ENCODE measurements around the gene SPA17.

SPA17 gene

DNA sequence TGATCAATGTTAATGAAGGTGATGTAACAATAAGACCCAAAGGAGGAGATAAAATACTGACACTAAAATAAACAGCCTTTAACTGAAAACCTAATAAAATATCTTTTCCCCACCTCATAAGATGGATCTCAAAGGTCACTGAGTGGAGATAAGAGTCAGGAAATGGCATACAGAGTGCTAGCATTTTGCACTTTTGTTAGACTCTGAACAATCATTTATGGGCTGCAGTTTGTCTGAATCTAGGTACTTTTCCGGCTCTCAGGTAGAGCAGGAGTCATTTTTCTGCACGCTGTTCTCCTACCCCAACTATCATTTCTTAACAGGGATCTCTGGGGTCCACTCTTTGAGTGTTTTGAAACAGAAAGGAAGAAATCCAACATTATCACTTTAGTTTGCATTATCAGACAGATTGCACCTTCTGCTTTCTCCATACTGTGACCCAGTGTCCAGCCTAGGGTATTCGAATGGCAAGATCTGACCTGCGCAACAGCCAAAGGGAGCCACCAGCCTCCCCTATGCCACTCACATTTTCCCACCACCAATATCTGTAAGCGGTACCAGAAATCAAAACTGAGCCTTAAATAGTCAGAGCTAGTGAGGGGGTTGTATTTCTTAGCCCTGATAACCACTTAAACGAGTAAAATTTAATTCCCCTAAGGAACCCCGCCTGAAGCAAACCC lies 1.0 kb upstream of the SPA17 start:
- H3K4me1 ChIP-seq (ENCODE audit: control insufficient read depth in 1 of 2, insufficient read depth in 1 of 2, low read depth in 1 of 2, low read length in 1 of 2): peaks cover 11 to 14% of the 10 kb centered on the region in 2 experiments
- no peak overlapping the region for H3K27ac ChIP-seq
- peak overlapping the region in 1 of 2 experiments; percentile 61 for H3K4me3 ChIP-seq (ENCODE audit: low read depth in 1 of 2, low read length in 1 of 2)
- no peaks in the 10 kb centered on the region for H3K36me3 ChIP-seq
- TF ChIP-seq CTCF (IDR thresholded peaks at IDR 0.05): no peak
- peaks cover 43% of the 10 kb centered on the region for H3K27me3 ChIP-seq
- no peaks in the 10 kb centered on the region for H3K9me3 ChIP-seq

- Histone ChIP-seq H3K4me1 (ENCODE audit: control insufficient read depth in 1 of 2, insufficient read depth in 1 of 2, low read depth in 1 of 2, low read length in 1 of 2) (peaks cover 11 to 14% of the 10 kb centered on the region in 2 experiments), H3K36me3 (no peaks in the 10 kb centered on the region), H3K4me3 (ENCODE audit: low read depth in 1 of 2, low read length in 1 of 2) (peak overlapping the region; percentile 61 to 67), H3K27me3 (peaks cover 43% of the 10 kb centered on the region), H3K9me3 (no peaks in the 10 kb centered on the region), H3K27ac (no peak overlapping the region)
- TF ChIP-seq CTCF (IDR thresholded peaks at IDR 0.05): no peak
Measured at GRCh38 chr11:124674168-124674517, 439 bp downstream of the SPA17 start.

- H3K27ac ChIP-seq: no peak overlapping the region
- peaks cover 43% of the 10 kb centered on the region for H3K27me3 ChIP-seq
- peaks cover 11 to 14% of the 10 kb centered on the region in 2 experiments for H3K4me1 ChIP-seq (ENCODE audit: control insufficient read depth in 1 of 2, insufficient read depth in 1 of 2, low read depth in 1 of 2, low read length in 1 of 2)
- peak overlapping the region; percentile 61 to 67 for H3K4me3 ChIP-seq (ENCODE audit: low read depth in 1 of 2, low read length in 1 of 2)
- H3K36me3 ChIP-seq: no peaks in the 10 kb centered on the region
- H3K9me3 ChIP-seq: no peaks in the 10 kb centered on the region
- no peak for TF ChIP-seq CTCF (IDR thresholded peaks at IDR 0.05)
Measured at GRCh38 chr11:124674571-124674970, 867 bp downstream of the SPA17 start.

DNA sequence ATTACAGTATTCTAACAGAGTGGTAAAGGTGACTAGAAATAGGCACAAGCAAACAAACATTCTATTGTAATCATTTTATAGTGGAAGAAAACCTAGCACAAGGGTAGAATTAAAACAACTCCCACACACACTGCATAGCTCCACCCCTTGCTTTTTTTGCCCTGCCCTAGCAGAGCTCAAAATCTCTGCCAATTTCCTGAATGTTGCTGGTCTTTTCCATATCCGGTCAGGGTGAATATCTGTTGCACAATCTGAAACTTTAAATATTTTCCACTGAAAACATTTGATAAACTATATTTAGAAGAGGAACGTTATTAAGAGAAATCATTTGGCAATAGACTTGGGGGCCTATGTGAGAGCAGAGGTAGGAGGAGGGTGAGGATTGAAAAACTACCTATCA lies 2.7 kb downstream of the SPA17 start:
- Histone ChIP-seq H3K4me3 (ENCODE audit: low read depth in 1 of 2, low read length in 1 of 2) (no peak overlapping the region), H3K27ac (no peak overlapping the region), H3K4me1 (ENCODE audit: control insufficient read depth in 1 of 2, insufficient read depth in 1 of 2, low read depth in 1 of 2, low read length in 1 of 2) (peaks cover 11 to 14% of the 10 kb centered on the region in 2 experiments), H3K27me3 (peaks cover 32% of the 10 kb centered on the region), H3K36me3 (no peaks in the 10 kb centered on the region), H3K9me3 (no peaks in the 10 kb centered on the region)
- no peak for TF ChIP-seq CTCF (IDR thresholded peaks at IDR 0.05)

- no peak overlapping the region for H3K4me3 ChIP-seq (ENCODE audit: low read depth in 1 of 2, low read length in 1 of 2)
- H3K36me3 ChIP-seq: no peaks in the 10 kb centered on the region
- H3K27ac ChIP-seq: no peak overlapping the region
- no peaks in the 10 kb centered on the region for H3K9me3 ChIP-seq
- H3K4me1 ChIP-seq (ENCODE audit: control insufficient read depth in 1 of 2, insufficient read depth in 1 of 2, low read depth in 1 of 2, low read length in 1 of 2): peaks cover 6 to 8% of the 10 kb centered on the region in 2 experiments
- peaks cover 12% of the 10 kb centered on the region for H3K27me3 ChIP-seq
- TF ChIP-seq CTCF (IDR thresholded peaks at IDR 0.05): no peak
Measured at GRCh38 chr11:124678416-124678815, 4.7 kb downstream of the SPA17 start.
